Endothelial cell (in vitro differentiated cells): ENCODE measurements around the gene GPRC5D. TPM values are rescaled to one million over a fixed set of nuclear protein-coding genes. Genes with fewer than 3 reads are reported as not detected.

ENCODE experiments used
- DNase-seq: peaks from one replicate; pipeline ENCODE4 v3.0.0; 2021; ENCODE audit warnings: low spot score
- H3K27ac Mint-ChIP-seq: one replicate; pipeline ENCODE4 v1.8.0; 2021; ENCODE audit warnings: mixed read lengths, inconsistent platforms; ENCODE audit not compliant: unreplicated experiment
- H3K27me3 Mint-ChIP-seq: one replicate; pipeline ENCODE4 v1.8.0; 2021; ENCODE audit warnings: mild to moderate bottlenecking, moderate library complexity, mixed read lengths, inconsistent platforms; ENCODE audit not compliant: unreplicated experiment
- H3K36me3 Mint-ChIP-seq: one replicate; pipeline ENCODE4 v1.8.0; 2021; ENCODE audit warnings: mild to moderate bottlenecking, low read depth, mixed read lengths, inconsistent platforms; ENCODE audit not compliant: unreplicated experiment
- H3K4me1 Mint-ChIP-seq: one replicate; pipeline ENCODE4 v1.8.0; 2021; ENCODE audit warnings: mild to moderate bottlenecking, mixed read lengths, inconsistent platforms; ENCODE audit not compliant: unreplicated experiment
- H3K4me3 Mint-ChIP-seq: one replicate; pipeline ENCODE4 v1.8.0; 2021; ENCODE audit warnings: mild to moderate bottlenecking, mixed read lengths, inconsistent platforms; ENCODE audit not compliant: unreplicated experiment
- H3K9me3 Mint-ChIP-seq: one replicate; pipeline ENCODE4 v1.8.0; 2021; ENCODE audit warnings: mixed read lengths, inconsistent platforms; ENCODE audit not compliant: unreplicated experiment
- CTCF ChIP-seq: fragments of 200-600 bp; sonication (generic); IDR thresholded peaks from one replicate; pipeline ENCODE4 v1.5.0; 2021; ENCODE audit warnings: antibody characterized with exemption; ENCODE audit not compliant: unreplicated experiment
- total RNA-seq: library from RNA; stranded (reverse); fragmentation: NEBNext Ultra II Directional; extraction: Animal tissue kit (Norgen Biotek cat#: 25700); gene quantifications from one replicate; pipeline ENCODE4 v1.2.1, GENCODE V29; 2021; ENCODE audit not compliant: unreplicated experiment

GPRC5D gene
- total RNA-seq, 1 donor from 2014 or later = not detected

- Mint-ChIP-seq H3K4me1 (no peaks in the 10 kb centered on the region), H3K36me3 (no peaks in the 10 kb centered on the region), H3K9me3 (no peaks in the 10 kb centered on the region), H3K27me3 (no peaks in the 10 kb centered on the region), H3K27ac (no peak overlapping the region), H3K4me3 (no peak overlapping the region)
- TF ChIP-seq CTCF = no peak
- DNase-seq = no peak
Measured at GRCh38 chr12:12924169-12924568, 27.8 kb downstream of the GPRC5D start.

GRCh38 chr12:12922978-12923377, 29.0 kb downstream of the GPRC5D start:
- Mint-ChIP-seq H3K4me1 (no peaks in the 10 kb centered on the region), H3K36me3 (no peaks in the 10 kb centered on the region), H3K9me3 (no peaks in the 10 kb centered on the region), H3K27me3 (no peaks in the 10 kb centered on the region), H3K27ac (no peak overlapping the region), H3K4me3 (no peak overlapping the region)
- DNase-seq = no peak
- no peak for TF ChIP-seq CTCF

GRCh38 chr12:12922191-12922616, 29.8 kb downstream of the GPRC5D start:
- H3K9me3 Mint-ChIP-seq = no peaks in the 10 kb centered on the region
- no peak for TF ChIP-seq CTCF
- no peaks in the 10 kb centered on the region for H3K36me3 Mint-ChIP-seq
- H3K27me3 Mint-ChIP-seq = no peaks in the 10 kb centered on the region
- H3K27ac Mint-ChIP-seq = no peak overlapping the region
- DNase-seq = no peak
- H3K4me1 Mint-ChIP-seq = peaks cover 4% of the 10 kb centered on the region
- H3K4me3 Mint-ChIP-seq = no peak overlapping the region

- Mint-ChIP-seq H3K27ac (no peak overlapping the region), H3K27me3 (peaks cover 1% of the 10 kb centered on the region), H3K4me1 (peaks cover 20% of the 10 kb centered on the region), H3K36me3 (no peaks in the 10 kb centered on the region), H3K4me3 (no peak overlapping the region), H3K9me3 (no peaks in the 10 kb centered on the region)
- TF ChIP-seq CTCF = no peak
- DNase-seq = no peak
Measured at GRCh38 chr12:12919666-12920435, 32.1 kb downstream of the GPRC5D start.

- Mint-ChIP-seq H3K9me3 (no peaks in the 10 kb centered on the region), H3K4me1 (peaks cover 24% of the 10 kb centered on the region), H3K27ac (no peak overlapping the region), H3K27me3 (peaks cover 2% of the 10 kb centered on the region), H3K4me3 (no peak overlapping the region), H3K36me3 (no peaks in the 10 kb centered on the region)
- TF ChIP-seq CTCF = no peak
- no peak for DNase-seq
Measured at GRCh38 chr12:12918781-12919389, 33.1 kb downstream of the GPRC5D start.
